ENCODE measurements around the gene PPP2R2C. TPM values are rescaled to one million over a fixed set of nuclear protein-coding genes. Genes with fewer than 3 reads are reported as not detected.

Gene PPP2R2C
- total and polyA plus RNA-seq, 11 donors: 0.22 to 20.0 (median 6.8) TPM

DNA sequence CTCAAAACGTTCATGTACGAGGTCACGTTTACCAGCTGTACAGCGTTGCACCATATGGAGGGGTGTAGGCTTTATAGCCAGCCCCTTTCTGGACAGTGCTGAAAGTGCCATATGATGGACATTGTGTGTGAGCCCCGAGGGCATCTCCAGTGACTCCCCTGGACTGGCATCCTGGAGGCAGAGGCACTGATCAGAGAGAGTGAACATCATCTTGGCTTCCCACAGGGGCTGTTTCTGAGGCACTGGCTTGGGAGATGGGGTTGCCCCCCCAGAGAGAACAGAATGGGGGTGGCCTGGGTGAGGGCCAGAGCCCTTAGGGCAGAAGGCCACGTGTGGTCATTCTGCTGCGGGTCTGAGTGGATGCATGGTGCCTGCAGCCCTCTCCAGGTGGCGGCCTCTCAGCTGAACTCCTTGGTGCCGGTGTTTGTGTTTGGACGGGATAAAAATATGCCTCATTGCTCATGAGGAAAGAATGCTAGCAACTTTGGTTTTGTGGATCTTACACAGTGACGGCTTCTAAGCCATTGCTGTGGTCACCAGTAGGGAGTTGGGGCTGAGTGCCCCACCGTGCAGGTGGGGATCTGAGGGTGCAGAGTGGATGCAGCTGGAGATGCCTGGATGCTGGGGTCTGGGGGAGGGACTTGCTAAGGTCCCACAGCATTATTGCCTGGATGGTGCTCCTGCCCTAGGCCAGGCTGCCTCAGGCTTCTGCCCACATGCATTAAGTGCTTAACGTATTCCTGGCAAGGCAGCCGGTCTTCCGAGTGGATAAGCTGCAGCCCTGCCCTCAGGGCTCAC, 199.4 kb downstream of the PPP2R2C start:
- Histone ChIP-seq H3K27me3 (no peaks in the 10 kb centered on the region), H3K36me3 (peaks cover 0 to 5% (median 0%) of the 10 kb centered on the region in 9 donors), H3K27ac (peak overlapping the region in 11 of 12 donors; percentile 15 to 94 (median 85)), H3K9me3 (no peaks in the 10 kb centered on the region), H3K4me3 (peak overlapping the region in 3 of 12 donors; percentile 1 to 83 (median 14)), H3K4me1 (peaks cover 18 to 86% (median 72%) of the 10 kb centered on the region in 12 donors)
- WGBS, 4 donors: 20 to 39% (median 35%) methylated on average over 15 of the region's 15 CpGs
- intact Hi-C loops (cut with DNase I): loop anchor here in 1 of 10 donors (5.0 kb wide), 1 partner anchor 34 kb away; no protein-coding TSS in a partner anchor
- TF ChIP-seq, protein P1, sequence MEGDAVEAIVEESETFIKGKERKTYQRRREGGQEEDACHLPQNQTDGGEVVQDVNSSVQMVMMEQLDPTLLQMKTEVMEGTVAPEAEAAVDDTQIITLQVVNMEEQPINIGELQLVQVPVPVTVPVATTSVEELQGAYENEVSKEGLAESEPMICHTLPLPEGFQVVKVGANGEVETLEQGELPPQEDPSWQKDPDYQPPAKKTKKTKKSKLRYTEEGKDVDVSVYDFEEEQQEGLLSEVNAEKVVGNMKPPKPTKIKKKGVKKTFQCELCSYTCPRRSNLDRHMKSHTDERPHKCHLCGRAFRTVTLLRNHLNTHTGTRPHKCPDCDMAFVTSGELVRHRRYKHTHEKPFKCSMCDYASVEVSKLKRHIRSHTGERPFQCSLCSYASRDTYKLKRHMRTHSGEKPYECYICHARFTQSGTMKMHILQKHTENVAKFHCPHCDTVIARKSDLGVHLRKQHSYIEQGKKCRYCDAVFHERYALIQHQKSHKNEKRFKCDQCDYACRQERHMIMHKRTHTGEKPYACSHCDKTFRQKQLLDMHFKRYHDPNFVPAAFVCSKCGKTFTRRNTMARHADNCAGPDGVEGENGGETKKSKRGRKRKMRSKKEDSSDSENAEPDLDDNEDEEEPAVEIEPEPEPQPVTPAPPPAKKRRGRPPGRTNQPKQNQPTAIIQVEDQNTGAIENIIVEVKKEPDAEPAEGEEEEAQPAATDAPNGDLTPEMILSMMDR (IDR thresholded peaks at IDR 0.05): no peak
- no peak for TF ChIP-seq POLR2A (IDR thresholded peaks at IDR 0.05)
- DNase-seq (peak in 1 of 5 donors; percentile 61), ATAC-seq (peak in 1 of 4 donors; percentile 8)

DNA sequence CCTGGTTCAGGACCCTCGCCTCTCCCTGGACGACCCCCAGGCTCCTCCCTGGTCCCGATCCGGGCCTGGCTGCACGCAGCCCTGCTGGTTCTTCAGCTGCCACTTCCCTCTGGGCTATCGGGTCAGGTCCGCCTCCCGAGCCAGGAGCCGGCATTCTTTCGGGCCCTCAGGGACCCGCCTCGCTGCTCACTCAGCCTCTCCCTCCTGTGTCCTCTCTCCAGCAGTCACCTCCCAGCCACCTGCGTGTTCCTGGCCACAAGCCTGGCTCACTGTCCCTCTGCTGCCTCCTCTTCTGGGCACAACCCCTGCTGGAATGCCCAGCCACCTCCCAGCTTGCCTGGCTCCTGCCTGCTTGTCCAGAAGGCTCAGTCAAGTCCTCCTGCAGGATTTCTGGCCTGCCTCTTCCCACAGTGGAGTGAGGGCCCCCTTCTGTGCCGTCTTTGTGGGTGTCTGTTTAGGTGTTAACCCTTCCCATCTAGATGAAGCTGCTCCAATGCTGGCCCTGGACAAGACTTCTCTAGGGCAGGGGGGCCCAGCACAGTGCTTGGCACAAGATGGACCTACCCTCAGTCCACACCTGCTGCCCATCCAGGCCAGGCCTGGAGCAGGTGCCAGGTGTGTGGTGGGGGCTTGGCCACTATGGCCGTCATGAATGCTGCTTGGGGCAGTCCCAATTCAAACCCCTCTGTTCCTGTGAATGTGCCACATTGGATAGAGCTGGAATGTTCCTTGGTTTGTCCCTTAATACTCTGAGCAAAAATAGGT, 200.5 kb downstream of the PPP2R2C start:
- Histone ChIP-seq H3K9me3 (no peaks in the 10 kb centered on the region), H3K4me3 (peak overlapping the region in 8 of 12 donors; percentile 9 to 98 (median 86)), H3K36me3 (no peaks in the 10 kb centered on the region), H3K4me1 (peaks cover 10 to 74% (median 61%) of the 10 kb centered on the region in 12 donors), H3K27ac (peak overlapping the region; percentile 18 to 94 (median 83)), H3K27me3 (no peaks in the 10 kb centered on the region)
- DNase-seq (peak; percentile 39 to 72 (median 63)), ATAC-seq (peak; percentile 1 to 28 (median 12))
- no peak for TF ChIP-seq POLR2A (IDR thresholded peaks at IDR 0.05)
- TF ChIP-seq, protein P1 (IDR thresholded peaks at IDR 0.05): no peak
- 13 to 30% (median 22%) methylated on average over 14 to 15 of the region's 15 CpGs for WGBS, 4 donors
- intact Hi-C loops (cut with DNase I): loop anchor here in 1 of 10 donors (5.0 kb wide), 1 partner anchor 35 kb away; no protein-coding TSS in a partner anchor

DNA sequence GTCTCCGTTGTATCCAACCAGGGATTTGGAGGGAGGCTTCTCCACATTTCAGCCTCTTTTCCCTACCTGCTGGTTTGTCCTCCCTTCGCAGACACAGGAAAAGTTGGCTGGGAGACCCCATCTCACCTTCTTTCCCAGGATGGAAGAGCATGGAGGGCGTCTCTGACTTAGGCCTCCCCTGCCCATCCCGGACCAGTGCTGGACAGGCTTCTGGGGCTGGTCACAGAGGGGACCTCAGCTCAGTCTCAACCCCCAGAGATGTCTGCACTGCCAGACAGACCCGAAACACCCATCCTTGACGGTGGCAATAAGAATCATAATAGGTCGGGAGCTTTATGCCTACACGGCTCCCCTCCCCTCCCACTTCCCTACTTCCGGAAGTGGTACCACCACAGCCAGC, 201.2 kb downstream of the PPP2R2C start:
- Histone ChIP-seq H3K36me3 (no peaks in the 10 kb centered on the region), H3K27ac (peak overlapping the region in 9 of 12 donors; percentile 74 to 94 (median 86)), H3K4me1 (peaks cover 10 to 68% (median 54%) of the 10 kb centered on the region in 12 donors), H3K27me3 (no peaks in the 10 kb centered on the region), H3K9me3 (no peaks in the 10 kb centered on the region), H3K4me3 (peak overlapping the region in 9 of 12 donors; percentile 9 to 99 (median 90))
- no peak for TF ChIP-seq POLR2A (IDR thresholded peaks at IDR 0.05)
- TF ChIP-seq, protein P1 (IDR thresholded peaks at IDR 0.05): no peak
- intact Hi-C loops (cut with DNase I): loop anchor here in 1 of 10 donors (5.0 kb wide), 1 partner anchor 36 kb away; no protein-coding TSS in a partner anchor
- WGBS, 4 donors: 55 to 67% (median 58%) methylated on average over 9 of the region's 9 CpGs
- DNase-seq (peak in 1 of 5 donors; percentile 18), ATAC-seq (no peak)

Measured in heart left ventricle (tissue), 16 donors.